H1 (cell line): Measurements from ENCODE around the gene GSTO1. TPM values are rescaled to one million over a fixed set of nuclear protein-coding genes. Genes with fewer than 3 reads are reported as not detected.

Experiments used
- CTCF ChIA-PET: fragments of 300-600 bp; sonication (Branson Sonifier 250); formaldehyde crosslinking; loops from one replicate; lab custom pipeline; 2021; ENCODE audit not compliant: partially characterized antibody; lab: Charles Lee
- POLR2A ChIA-PET: fragments of 300-600 bp; sonication (Branson Sonifier 250); formaldehyde crosslinking; loops from one replicate; lab custom pipeline; 2021; ENCODE audit warnings: inconsistent platforms; ENCODE audit not compliant: partially characterized antibody; lab: Charles Lee
- DNase-seq, 2 experiments: peaks; one replicate each; pipeline versions ENCODE4 v3.0.0 to v3.0.0-alpha.2; 2010 to 2022; ENCODE audit warnings: low spot score in 2 of 2, low read depth in 1 of 2, mixed read lengths in 1 of 2
- FAIRE-seq: peaks from 2 replicates; lab custom pipeline; 2011; peaks lifted over from hg19 to GRCh38; lab: Jason Lieb, UNC
- H2AFZ ChIP-seq: 2 replicates; pipeline ENCODE4 v1.8.1; 2012; ENCODE audit warnings: low read length, inconsistent platforms
- H2AK5ac ChIP-seq: 2 replicates; pipeline ENCODE4 v1.6.1; 2013; ENCODE audit warnings: low read depth, low read length
- H2BK120ac ChIP-seq: replicated peaks from 2 replicates; pipeline ENCODE3; 2013; ENCODE audit warnings: low read depth, low read length, inconsistent platforms
- H2BK12ac ChIP-seq: 2 replicates; pipeline ENCODE4 v1.6.1; 2013; ENCODE audit warnings: low read depth, low read length
- H2BK15ac ChIP-seq: 2 replicates; pipeline ENCODE4 v1.6.1; 2013; ENCODE audit warnings: low read length
- H2BK20ac ChIP-seq: 2 replicates; pipeline ENCODE4 v1.6.1; 2013; ENCODE audit warnings: low read length
- H2BK5ac ChIP-seq: 2 replicates; pipeline ENCODE4 v1.6.1; 2013; ENCODE audit warnings: low read depth, low read length
- H3K14ac ChIP-seq: 2 replicates; pipeline ENCODE4 v1.6.1; 2013; ENCODE audit warnings: inconsistent platforms; ENCODE audit not compliant: insufficient read length
- H3K18ac ChIP-seq: 2 replicates; pipeline ENCODE4 v1.6.1; 2013; ENCODE audit warnings: low read length; ENCODE audit errors: extremely low read depth
- H3K23ac ChIP-seq: 2 replicates; pipeline ENCODE4 v1.6.1; 2013; ENCODE audit warnings: inconsistent platforms; ENCODE audit not compliant: insufficient read length
- H3K23me2 ChIP-seq: 2 replicates; pipeline ENCODE4 v1.6.1; 2013; ENCODE audit warnings: low read depth, low read length
- H3K27ac ChIP-seq: 2 replicates; pipeline ENCODE4 v1.6.1; 2011; ENCODE audit warnings: low read depth, low read length, inconsistent platforms
- H3K27me3 ChIP-seq, 4 experiments: replicated peaks in 1 of 4; 1 replicate in 1 of 4; 2 replicates in 3 of 4; pipeline versions ENCODE4 v1.6.1 to v1.8.1; 2011 to 2013; ENCODE audit warnings: low read length in 3 of 4, mild to moderate bottlenecking in 3 of 4, inconsistent platforms in 2 of 4, mixed read lengths in 2 of 4, moderate library complexity in 1 of 4; ENCODE audit not compliant: control insufficient read depth in 3 of 4, insufficient read depth in 3 of 4; ENCODE audit errors: extremely low read depth in 1 of 4
- H3K36me3 ChIP-seq, 4 experiments: 2 replicates each; pipeline versions ENCODE4 v1.6.1 to v1.8.1; 2011 to 2013; ENCODE audit warnings: mild to moderate bottlenecking in 4 of 4, low read length in 3 of 4, moderate library complexity in 2 of 4, control low read depth in 1 of 4, inconsistent platforms in 1 of 4; ENCODE audit not compliant: insufficient read depth in 4 of 4, control insufficient read depth in 2 of 4
- H3K4ac ChIP-seq: replicated peaks from 2 replicates; pipeline ENCODE3; 2013; ENCODE audit warnings: low read length, low read depth, mixed read lengths, inconsistent platforms; ENCODE audit not compliant: insufficient read length
- H3K4me1 ChIP-seq, 4 experiments: replicated peaks in 1 of 4; 1 replicate in 1 of 4; 2 replicates in 3 of 4; pipeline versions ENCODE4 v1.6.1 to v1.8.1; 2011 to 2013; ENCODE audit warnings: low read length in 3 of 4, inconsistent platforms in 2 of 4, mixed read lengths in 1 of 4; ENCODE audit not compliant: insufficient read depth in 4 of 4, control insufficient read depth in 3 of 4
- H3K4me2 ChIP-seq, 2 experiments: 2 replicates each; pipeline versions ENCODE4 v1.6.1 to v1.8.1; 2011 to 2013; ENCODE audit warnings: low read depth in 2 of 2, low read length in 2 of 2, control low read depth in 1 of 2, inconsistent platforms in 1 of 2, mild to moderate bottlenecking in 1 of 2; ENCODE audit not compliant: insufficient read depth in 1 of 2
- H3K4me3 ChIP-seq, 4 experiments: fragments of 200-600, 300-600 bp in 1 of 4; sonication (generic), shearing (Covaris generic), sonication (Bioruptor Twin) in 1 of 4; 2 replicates each; pipeline versions ENCODE4 v1.5.1 to v1.8.1; 2011 to 2016; ENCODE audit warnings: low read length in 4 of 4, low read depth in 3 of 4, control low read depth in 2 of 4, inconsistent platforms in 2 of 4, mild to moderate bottlenecking in 2 of 4, mixed read lengths in 1 of 4, moderate library complexity in 1 of 4; ENCODE audit not compliant: insufficient read depth in 2 of 4; ENCODE audit errors: extremely low read depth in 1 of 4
- H3K56ac ChIP-seq: replicated peaks from 2 replicates; pipeline ENCODE3; 2013; ENCODE audit warnings: low read depth, mild to moderate bottlenecking, mixed read lengths, low read length, inconsistent platforms; ENCODE audit not compliant: insufficient read length
- H3K79me1 ChIP-seq: 2 replicates; pipeline ENCODE4 v1.6.1; 2013; ENCODE audit warnings: low read depth, low read length, control low read depth
- H3K79me2 ChIP-seq, 2 experiments: 2 replicates each; pipeline versions ENCODE4 v1.6.1 to v1.8.1; 2012 to 2013; ENCODE audit warnings: low read length in 2 of 2, mild to moderate bottlenecking in 2 of 2, inconsistent platforms in 1 of 2; ENCODE audit not compliant: insufficient read depth in 2 of 2, control insufficient read depth in 1 of 2
- H3K9ac ChIP-seq, 4 experiments: replicated peaks in 1 of 4; 1 replicate in 1 of 4; 2 replicates in 3 of 4; pipeline versions ENCODE4 v1.6.1 to v1.8.1; 2011 to 2013; ENCODE audit warnings: low read depth in 3 of 4, low read length in 3 of 4, control low read depth in 2 of 4, mild to moderate bottlenecking in 2 of 4, moderate library complexity in 2 of 4, inconsistent platforms in 1 of 4; ENCODE audit errors: extremely low read depth in 1 of 4
- H3K9me3 ChIP-seq, 2 experiments: 2 replicates each; pipeline versions ENCODE4 v1.6.1 to v1.8.1; 2012 to 2013; ENCODE audit warnings: mild to moderate bottlenecking in 2 of 2, moderate library complexity in 2 of 2, control low read depth in 1 of 2, inconsistent platforms in 1 of 2, low read depth in 1 of 2, low read length in 1 of 2, mixed read lengths in 1 of 2; ENCODE audit not compliant: insufficient read depth in 2 of 2
- H4K20me1 ChIP-seq, 2 experiments: replicated peaks in 1 of 2; 2 replicates each; pipeline versions ENCODE3 to v1.8.1; 2011 to 2013; ENCODE audit warnings: inconsistent platforms in 2 of 2, low read length in 2 of 2, mild to moderate bottlenecking in 1 of 2; ENCODE audit not compliant: insufficient read depth in 2 of 2, control insufficient read depth in 1 of 2
- H4K5ac ChIP-seq: 2 replicates; pipeline ENCODE4 v1.6.1; 2013; ENCODE audit warnings: low read length, low read depth, mixed read lengths, inconsistent platforms; ENCODE audit not compliant: insufficient read length
- H4K8ac ChIP-seq: 2 replicates; pipeline ENCODE4 v1.8.0; 2013; ENCODE audit warnings: mild to moderate bottlenecking, moderate library complexity, low read length, inconsistent platforms; ENCODE audit not compliant: insufficient read depth; ENCODE audit errors: extremely low read depth
- H4K91ac ChIP-seq: replicated peaks from 2 replicates; pipeline ENCODE3; 2013; ENCODE audit warnings: low read length, mixed read lengths, inconsistent platforms; ENCODE audit not compliant: insufficient read length
- BACH1 ChIP-seq: IDR thresholded peaks from 2 replicates; pipeline ENCODE4 v1.6.1; 2012; ENCODE audit warnings: low read length, improper control_type of control experiment
- CEBPB ChIP-seq: IDR thresholded peaks from 2 replicates; pipeline ENCODE4 v1.6.1; 2012; ENCODE audit warnings: low read depth, low read length
- CHD1 ChIP-seq: IDR thresholded peaks from 2 replicates; pipeline ENCODE4 v1.6.1; 2012; ENCODE audit warnings: low read depth, low read length, improper control_type of control experiment
- CTBP2 ChIP-seq: IDR thresholded peaks from 2 replicates; pipeline ENCODE4 v1.7.0; 2011; ENCODE audit warnings: borderline replicate concordance, mild to moderate bottlenecking, moderate library complexity, mixed read lengths, low read length; ENCODE audit not compliant: insufficient read depth, insufficient read length
- CTCF ChIP-seq, 3 experiments: IDR thresholded peaks; 1 replicate in 2 of 3; 2 replicates in 1 of 3; pipeline versions ENCODE4 v1.5.1 to v1.6.1; 2011; ENCODE audit warnings: low read length in 3 of 3, mild to moderate bottlenecking in 3 of 3, inconsistent platforms in 2 of 3, low read depth in 1 of 3, moderate library complexity in 1 of 3; ENCODE audit not compliant: insufficient read depth in 1 of 3; ENCODE audit errors: control extremely low read depth in 1 of 3
- NANOG ChIP-seq: IDR thresholded peaks from 2 replicates; pipeline ENCODE4 v1.6.1; 2011; ENCODE audit warnings: low read length, low read depth, mild to moderate bottlenecking, inconsistent platforms; ENCODE audit not compliant: insufficient read depth, poor library complexity, severe bottlenecking
- SAP30 ChIP-seq: fragments of 300-600 bp; sonication (generic); IDR thresholded peaks from 2 replicates; pipeline ENCODE4 v1.7.1; 2012; ENCODE audit warnings: low read length, moderate library complexity, mild to moderate bottlenecking, inconsistent platforms; ENCODE audit not compliant: insufficient read depth, insufficient replicate concordance
- WGBS, 2 experiments: shearing (Covaris generic) in 1 of 2; methylation state at CpG; one replicate each; pipeline versions ENCODE4 v1.1.6 to v1.1.7; 2013 to 2015; ENCODE audit warnings: low lambda C conversion rate in 2 of 2, mixed read lengths in 2 of 2, inconsistent platforms in 1 of 2, low coverage in 1 of 2, missing lambda C conversion rate in 1 of 2; ENCODE audit not compliant: insufficient replicate concordance in 2 of 2, insufficient coverage in 1 of 2, insufficient read length in 1 of 2; ENCODE audit errors: extremely low coverage in 1 of 2, missing lambda C conversion rate in 1 of 2; 5-methylcytosine and 5-hydroxymethylcytosine counted together
- polyA plus RNA-seq, 7 experiments: library from polyadenylated mRNA; depleted of rRNA in 3 of 7; stranded (reverse) in 5 of 7; unstranded in 2 of 7; fragments of >200 nt in 5 of 7; fragments of 200-250 nt in 2 of 7; gene quantifications; 1 replicate in 5 of 7; 2 replicates in 1 of 7; 4 replicates in 1 of 7; pipeline versions ENCODE4 v1.2.1 to v1.2.3, GENCODE V29; 2011 to 2013; ENCODE audit warnings: missing spikeins in 2 of 7, mixed read lengths in 2 of 7
- total RNA-seq: library from RNA; stranded (reverse); fragmentation: NEBNext Ultra II Directional; extraction: Animal tissue kit (Norgen Biotek cat#: 25700); gene quantifications from 2 replicates; pipeline ENCODE4 v1.2.1, GENCODE V29; 2021

Gene GSTO1
- total and polyA plus RNA-seq, 2 of the 8 experiments (the other 6 are each of a cell fraction or from before 2014, with no cell fraction given) = 22.4 to 32.5 TPM

DNA sequence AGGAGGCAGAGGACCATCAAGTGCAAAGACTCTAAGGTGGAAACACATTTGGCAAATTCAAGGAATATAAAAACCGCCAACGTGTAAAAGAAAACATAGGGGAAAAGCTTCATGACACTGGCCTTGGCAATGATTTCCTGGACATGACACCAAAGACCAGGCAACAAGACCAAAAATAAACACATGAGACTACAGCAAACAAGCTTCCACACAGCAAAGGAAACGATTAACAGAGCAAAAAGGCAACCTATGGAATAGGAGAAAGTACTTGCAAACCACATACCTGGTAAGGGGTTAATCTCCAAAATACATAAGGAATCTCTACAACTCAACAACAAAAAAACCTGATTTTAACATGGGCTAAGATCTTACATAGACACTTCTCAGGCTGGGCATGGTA is 3.5 kb downstream of the GSTO1 start:
- Histone ChIP-seq H4K20me1 (peaks cover 2 to 10% of the 10 kb centered on the region in 2 experiments), H2BK120ac (no peak overlapping the region), H4K91ac (no peak overlapping the region), H3K9ac (no peak overlapping the region), H3K27me3 (peaks cover 0 to 9% (median 3%) of the 10 kb centered on the region in 4 experiments; a peak in 4 of 7 replicates), H3K4ac (no peak overlapping the region), H2AFZ (no peak overlapping the region), H2BK12ac (no peak overlapping the region), H3K23me2 (peaks cover 9% of the 10 kb centered on the region), H2BK5ac (no peak overlapping the region), H4K5ac (no peak overlapping the region), H3K36me3 (peaks cover 0 to 16% (median 4%) of the 10 kb centered on the region in 4 experiments; a peak in 4 of 8 replicates), H2AK5ac (no peak overlapping the region), H2BK20ac (no peak overlapping the region), H3K18ac (no peak overlapping the region), H3K14ac (no peak overlapping the region), H2BK15ac (no peak overlapping the region), H3K56ac (no peak overlapping the region), H3K79me1 (no peaks in the 10 kb centered on the region; the same call in 1 of the 2 replicates), H4K8ac (no peak overlapping the region), H3K23ac (no peak overlapping the region), H3K27ac (no peak overlapping the region), H3K4me3 (no peak overlapping the region), H3K4me2 (no peak overlapping the region), H3K79me2 (peaks cover 0 to 5% of the 10 kb centered on the region in 2 experiments; a peak in 2 of 4 replicates), H3K9me3 (no peaks in the 10 kb centered on the region), H3K4me1 (peaks cover 5 to 11% (median 9%) of the 10 kb centered on the region in 4 experiments)
- ChIA-PET POLR2A (interaction anchor here (0.7 to 7.7 kb wide), 2 partner anchors 11 to 17 kb away, joined by 3 to 81 read pairs; partner anchors contain the start of gene GSTO2), CTCF (interaction anchor here (0.6 to 3.1 kb wide), 4 partner anchors 17 to 1259 kb away, joined by 3 to 14 read pairs (median 6); no protein-coding TSS in a partner anchor)
- DNase-seq = no peak
- WGBS, 2 experiments = 86% methylated on average over 3 of the region's 3 CpGs; no CpG with 5 or more reads in 1 of the 2 experiments
- no peak for FAIRE-seq
- no peak for TF ChIP-seq BACH1
- TF ChIP-seq CTBP2 = no peak
- TF ChIP-seq NANOG = no peak
- no peak for TF ChIP-seq CEBPB
- no peak for TF ChIP-seq CHD1
- TF ChIP-seq CTCF (IDR thresholded peaks at IDR 0.05; ENCODE audit: control extremely low read depth in 1 of 3, insufficient read depth in 1 of 3, low read depth in 1 of 3, low read length in 3 of 3) = no peak
- TF ChIP-seq SAP30 = no peak
